Gastrocnemius medialis (tissue), 4 donors: ENCODE data around the gene FBXL17. TPM values are rescaled to one million over a fixed set of nuclear protein-coding genes. Genes with fewer than 3 reads are reported as not detected.

Source experiments
- ATAC-seq, 2 donors: fragments of 150-250 bp; one replicate each; pipeline ENCODE4 v1.9.1; 2016
- DNase-seq, 2 donors: peaks; one replicate each; pipeline ENCODE4 v3.0.0-alpha.2; 2019
- H3K27ac ChIP-seq, 4 donors: fragments of 200-600 bp; sonication (generic); 1 replicate in 1 of 4; 2 replicates in 3 of 4; pipeline ENCODE4 v1.5.1; 2016 to 2018; ENCODE audit warnings: mild to moderate bottlenecking in 2 of 4, moderate library complexity in 1 of 4
- H3K27me3 ChIP-seq, 3 donors: fragments of 200-600 bp; sonication (generic) in 2 of 3; 1 replicate in 1 of 3; 2 replicates in 2 of 3; pipeline versions ENCODE4 v1.5.1 to v1.6.0; 2016 to 2019; ENCODE audit warnings: mild to moderate bottlenecking in 1 of 3, moderate library complexity in 1 of 3
- H3K36me3 ChIP-seq, 2 donors: fragments of 200-600 bp; sonication (generic) in 1 of 2; one replicate each; pipeline ENCODE4 v1.5.1; 2017 to 2018
- H3K4me1 ChIP-seq, 2 donors: fragments of 200-600 bp; sonication (generic) in 1 of 2; one replicate each; pipeline ENCODE4 v1.5.1; 2016 to 2017; ENCODE audit warnings: mild to moderate bottlenecking in 2 of 2
- H3K4me3 ChIP-seq, 4 donors: fragments of 200-600 bp; sonication (generic) in 3 of 4; 1 replicate in 1 of 4; 2 replicates in 3 of 4; pipeline ENCODE4 v1.5.1; 2016 to 2019; ENCODE audit warnings: mild to moderate bottlenecking in 2 of 4
- H3K9me3 ChIP-seq, 3 donors: fragments of 200-600 bp; sonication (generic) in 2 of 3; 1 replicate in 1 of 3; 2 replicates in 2 of 3; pipeline ENCODE4 v1.5.1; 2016 to 2019
- CTCF ChIP-seq, 5 experiments: fragments of 450-650 bp in 3 of 5; fragments of 200-600 bp in 2 of 5; sonication (generic) in 2 of 5; IDR thresholded peaks in 4 of 5; conservative IDR thresholded peaks in 1 of 5; 1 replicate in 4 of 5; 2 replicates in 1 of 5; pipeline ENCODE4 v1.5.1; 2016 to 2019; ENCODE audit warnings: antibody characterized with exemption in 5 of 5, mild to moderate bottlenecking in 3 of 5, moderate library complexity in 3 of 5
- POLR2A ChIP-seq, 2 donors: fragments of 450-650 bp; IDR thresholded peaks; one replicate each; pipeline ENCODE4 v1.6.1; 2017; ENCODE audit warnings: antibody characterized with exemption in 2 of 2, mild to moderate bottlenecking in 2 of 2, moderate library complexity in 2 of 2
- in situ Hi-C, 4 donors: fragments of 200-750 bp; cut with MboI; loops; one replicate each; pipeline versions ENCODE4 v1.15.0 to v1.8.0; 2017; ENCODE audit warnings: low sequenced_read_pairs in 4 of 4
- intact Hi-C: fragments of 100-400 bp; cut with DNase I; formaldehyde crosslinking; loops from one replicate; pipeline ENCODE4 v1.15.1; 2023; ENCODE audit warnings: low total_unique reads
- total RNA-seq, 4 donors: library from RNA; depleted of rRNA; stranded (reverse); fragments of >200 nt; gene quantifications; one replicate each; pipeline versions ENCODE4 v1.1.0 to v1.2.3, GENCODE V29; 2016

FBXL17 gene
- total RNA-seq, 4 donors from 2014 or later, result 23.3 to 33.4 (median 26.9) TPM

DNA sequence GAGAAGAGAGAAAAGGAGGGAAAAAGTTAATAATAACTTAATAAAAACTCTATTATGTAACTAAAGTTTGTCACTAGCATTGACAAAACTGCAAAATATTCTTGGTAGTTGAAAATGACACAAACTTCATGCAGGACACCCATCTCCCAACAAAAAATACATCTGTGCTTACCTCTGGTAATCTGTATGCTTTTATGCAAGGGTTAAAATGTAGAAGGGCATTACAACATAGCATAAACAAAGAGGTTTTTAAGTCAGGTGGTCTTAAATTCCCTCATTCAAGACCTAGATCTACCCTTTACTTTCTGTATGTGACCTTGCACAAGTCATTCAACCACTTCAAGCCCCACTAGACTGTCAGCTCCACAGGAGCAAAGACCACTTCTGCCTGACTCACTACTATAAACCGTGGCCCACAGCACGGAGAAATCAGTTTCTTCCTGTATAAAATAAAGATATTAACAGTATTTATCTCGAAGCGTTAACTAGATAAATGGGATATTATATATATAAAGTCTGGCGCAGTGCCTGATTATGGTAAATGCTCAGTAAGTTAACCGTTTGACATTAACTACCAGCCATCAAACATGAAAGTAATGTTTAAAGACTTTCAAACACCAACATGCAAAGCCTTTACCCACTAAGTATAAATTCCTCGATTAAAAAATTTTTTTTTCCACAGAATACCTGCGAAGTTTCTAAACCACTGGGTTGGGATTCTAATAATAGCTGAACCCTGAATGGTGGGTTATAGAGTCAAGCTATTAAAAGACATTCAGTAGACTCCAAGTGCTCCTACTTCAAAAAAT lies 2.0 kb downstream of the FBXL17 start:
- TF ChIP-seq POLR2A (IDR thresholded peaks at IDR 0.05) (no peak), CTCF (IDR thresholded peaks at IDR 0.05 in 4 of 5, conservative IDR thresholded peaks at IDR 0.05 in 1 of 5) (no peak)
- Histone ChIP-seq H3K9me3 (peaks cover 0 to 7% (median 0%) of the 10 kb centered on the region in 3 donors), H3K4me1 (peaks cover 38 to 41% of the 10 kb centered on the region in 2 donors), H3K36me3 (no peaks in the 10 kb centered on the region), H3K27me3 (no peaks in the 10 kb centered on the region), H3K27ac (peak overlapping the region; percentile 96 to 100 (median 99)), H3K4me3 (peak overlapping the region; percentile 77 to 97 (median 94))
- DNase-seq, result no peak
- intact Hi-C loops, result loop anchor here (10.0 kb wide), 2 partner anchors 1025 to 1315 kb away; partner anchors contain the start of gene PJA2
- no peak for ATAC-seq
- in situ Hi-C loops, result loop anchor here in 2 of 4 donors (25.0 kb wide), 2 partner anchors 357 to 382 kb away; partner anchors contain the start of gene FER (in 1 of the 2)

- Histone ChIP-seq H3K27me3 (no peaks in the 10 kb centered on the region), H3K4me3 (no peak overlapping the region), H3K27ac (no peak overlapping the region), H3K36me3 (peaks cover 0 to 5% of the 10 kb centered on the region in 2 donors), H3K9me3 (peaks cover 0 to 18% (median 4%) of the 10 kb centered on the region in 3 donors), H3K4me1 (peaks cover 31 to 34% of the 10 kb centered on the region in 2 donors)
- DNase-seq (no peak), ATAC-seq (no peak)
- in situ Hi-C loops, result loop anchor here in 2 of 4 donors (25.0 kb wide), 2 partner anchors 362 to 387 kb away; partner anchors contain the start of gene FER (in 1 of the 2)
- intact Hi-C loops, result no loop called here
- TF ChIP-seq CTCF (IDR thresholded peaks at IDR 0.05 in 4 of 5, conservative IDR thresholded peaks at IDR 0.05 in 1 of 5), result no peak
- TF ChIP-seq POLR2A (IDR thresholded peaks at IDR 0.05), result no peak
Measured at GRCh38 chr5:108375768-108376167, 6.1 kb downstream of the FBXL17 start.

DNA sequence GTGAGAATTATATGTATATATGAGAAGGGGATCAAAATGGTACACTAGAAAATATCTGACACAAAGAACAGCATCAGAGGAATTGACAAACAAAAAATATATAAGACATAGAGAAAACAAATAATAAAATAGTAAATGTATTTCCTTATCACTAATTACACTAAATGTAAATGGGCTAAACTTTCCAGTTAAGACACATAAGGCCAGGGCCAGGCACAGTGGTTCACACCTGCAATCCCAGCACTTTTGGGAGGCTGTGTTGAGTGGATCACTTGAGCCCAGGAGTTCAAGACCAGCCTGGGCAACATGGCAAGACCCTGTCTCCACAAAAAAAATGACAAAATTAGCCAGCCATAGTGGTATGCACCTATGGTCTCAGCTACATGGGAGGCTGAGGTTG lies 8.5 kb downstream of the FBXL17 start:
- in situ Hi-C loops, result no loop called here
- Histone ChIP-seq H3K36me3 (peaks cover 0 to 5% of the 10 kb centered on the region in 2 donors), H3K27ac (no peak overlapping the region), H3K9me3 (peaks cover 0 to 18% (median 4%) of the 10 kb centered on the region in 3 donors), H3K4me1 (peaks cover 16 to 22% of the 10 kb centered on the region in 2 donors), H3K27me3 (no peaks in the 10 kb centered on the region), H3K4me3 (no peak overlapping the region)
- TF ChIP-seq CTCF (IDR thresholded peaks at IDR 0.05 in 4 of 5, conservative IDR thresholded peaks at IDR 0.05 in 1 of 5) (no peak), POLR2A (IDR thresholded peaks at IDR 0.05) (no peak)
- intact Hi-C loops, result no loop called here
- DNase-seq, result no peak
- ATAC-seq, result no peak

DNA sequence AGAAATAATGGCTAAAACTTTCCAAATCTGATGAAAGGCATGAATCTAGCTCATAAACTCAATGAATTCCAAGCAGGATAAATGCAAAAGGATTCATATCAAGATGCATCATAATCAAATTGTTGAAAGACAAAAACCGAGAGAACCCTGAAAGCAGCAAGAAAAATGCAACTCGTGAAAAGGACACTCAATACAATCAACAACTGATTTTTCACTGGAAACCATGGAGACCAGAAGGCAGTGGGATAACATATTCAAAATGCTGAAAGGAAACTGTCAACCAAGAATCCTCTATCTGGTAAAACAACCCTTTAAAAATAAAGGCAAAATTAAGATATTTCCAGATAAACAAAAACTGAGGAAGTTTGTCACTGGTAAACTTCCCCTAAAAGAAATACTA lies 9.5 kb downstream of the FBXL17 start:
- no peak for DNase-seq
- TF ChIP-seq POLR2A (IDR thresholded peaks at IDR 0.05), result no peak
- TF ChIP-seq CTCF (IDR thresholded peaks at IDR 0.05 in 4 of 5, conservative IDR thresholded peaks at IDR 0.05 in 1 of 5), result no peak
- intact Hi-C loops (no loop called here), in situ Hi-C loops (no loop called here)
- no peak overlapping the region for H3K4me3 ChIP-seq
- no peaks in the 10 kb centered on the region for H3K27me3 ChIP-seq
- H3K9me3 ChIP-seq, result peaks cover 0 to 18% (median 4%) of the 10 kb centered on the region in 3 donors
- H3K4me1 ChIP-seq, result peaks cover 9 to 16% of the 10 kb centered on the region in 2 donors
- ATAC-seq, result no peak
- peaks cover 0 to 5% of the 10 kb centered on the region in 2 donors for H3K36me3 ChIP-seq
- no peak overlapping the region for H3K27ac ChIP-seq
